Measurements from ENCODE around the gene HMG20B.

The HMG20B gene

GRCh38 chr19:3538258-3538929 is 34.4 kb upstream of the HMG20B start:
- no peak overlapping the region for H2AFZ ChIP-seq (ENCODE audit: low read depth)
- TF ChIP-seq, protein P1, sequence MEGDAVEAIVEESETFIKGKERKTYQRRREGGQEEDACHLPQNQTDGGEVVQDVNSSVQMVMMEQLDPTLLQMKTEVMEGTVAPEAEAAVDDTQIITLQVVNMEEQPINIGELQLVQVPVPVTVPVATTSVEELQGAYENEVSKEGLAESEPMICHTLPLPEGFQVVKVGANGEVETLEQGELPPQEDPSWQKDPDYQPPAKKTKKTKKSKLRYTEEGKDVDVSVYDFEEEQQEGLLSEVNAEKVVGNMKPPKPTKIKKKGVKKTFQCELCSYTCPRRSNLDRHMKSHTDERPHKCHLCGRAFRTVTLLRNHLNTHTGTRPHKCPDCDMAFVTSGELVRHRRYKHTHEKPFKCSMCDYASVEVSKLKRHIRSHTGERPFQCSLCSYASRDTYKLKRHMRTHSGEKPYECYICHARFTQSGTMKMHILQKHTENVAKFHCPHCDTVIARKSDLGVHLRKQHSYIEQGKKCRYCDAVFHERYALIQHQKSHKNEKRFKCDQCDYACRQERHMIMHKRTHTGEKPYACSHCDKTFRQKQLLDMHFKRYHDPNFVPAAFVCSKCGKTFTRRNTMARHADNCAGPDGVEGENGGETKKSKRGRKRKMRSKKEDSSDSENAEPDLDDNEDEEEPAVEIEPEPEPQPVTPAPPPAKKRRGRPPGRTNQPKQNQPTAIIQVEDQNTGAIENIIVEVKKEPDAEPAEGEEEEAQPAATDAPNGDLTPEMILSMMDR (conservative IDR thresholded peaks at IDR 0.05; ENCODE audit: low read depth, low read length) = no peak
- no peaks in the 10 kb centered on the region for H3K27me3 ChIP-seq (ENCODE audit: insufficient read depth, low read depth)
- H3K36me3 ChIP-seq (ENCODE audit: insufficient read depth) = no peaks in the 10 kb centered on the region
- no peak overlapping the region for H3K9ac ChIP-seq
- H3K4me1 ChIP-seq (ENCODE audit: low read depth, poor library complexity, severe bottlenecking) = no peaks in the 10 kb centered on the region
- H3K27ac ChIP-seq = no peak overlapping the region
- no peaks in the 10 kb centered on the region for H4K20me1 ChIP-seq (ENCODE audit: insufficient read depth)
- H3K79me2 ChIP-seq (ENCODE audit: insufficient read depth, low read depth) = no peaks in the 10 kb centered on the region
- H3K4me3 ChIP-seq (IDR thresholded peaks at IDR 0.05; ENCODE audit: insufficient read depth, low read depth, low read length) = no peak overlapping the region
- H3K4me2 ChIP-seq = no peak overlapping the region

GRCh38 chr19:3538965-3539755 is 33.6 kb upstream of the HMG20B start, which contains the start of gene TEKTIP1:
TEKTIP1 (plus strand) TSS chr19:3539174; CDS start chr19:3539178, 4 bp downstream.
- no peak within 1 kb of the TSS for H3K4me3 ChIP-seq (IDR thresholded peaks at IDR 0.05; ENCODE audit: insufficient read depth, low read depth, low read length)
- H2AFZ ChIP-seq (ENCODE audit: low read depth) = no peak within 1 kb of the TSS
- no peak within 1 kb of the TSS for H3K9ac ChIP-seq
- no peaks in the 10 kb centered on the region for H3K36me3 ChIP-seq (ENCODE audit: insufficient read depth)
- no peaks in the 10 kb centered on the region for H3K4me1 ChIP-seq (ENCODE audit: low read depth, poor library complexity, severe bottlenecking)
- no peaks in the 10 kb centered on the region for H3K27me3 ChIP-seq (ENCODE audit: insufficient read depth, low read depth)
- no peak within 1 kb of the TSS for H3K4me2 ChIP-seq
- no peak within 1 kb of the TSS for H3K27ac ChIP-seq
- TF ChIP-seq, protein P1 (conservative IDR thresholded peaks at IDR 0.05; ENCODE audit: low read depth, low read length) = no peak
- no peaks in the 10 kb centered on the region for H3K79me2 ChIP-seq (ENCODE audit: insufficient read depth, low read depth)
- H4K20me1 ChIP-seq (ENCODE audit: insufficient read depth) = no peaks in the 10 kb centered on the region

GRCh38 chr19:3539756-3540118 is 33.0 kb upstream of the HMG20B start:
- H3K9ac ChIP-seq = no peak overlapping the region
- H3K36me3 ChIP-seq (ENCODE audit: insufficient read depth) = no peaks in the 10 kb centered on the region
- H3K27ac ChIP-seq = no peak overlapping the region
- H2AFZ ChIP-seq (ENCODE audit: low read depth) = no peak overlapping the region
- H3K4me2 ChIP-seq = no peak overlapping the region
- no peaks in the 10 kb centered on the region for H3K27me3 ChIP-seq (ENCODE audit: insufficient read depth, low read depth)
- TF ChIP-seq, protein P1 (conservative IDR thresholded peaks at IDR 0.05; ENCODE audit: low read depth, low read length) = no peak
- H3K79me2 ChIP-seq (ENCODE audit: insufficient read depth, low read depth) = no peaks in the 10 kb centered on the region
- no peaks in the 10 kb centered on the region for H4K20me1 ChIP-seq (ENCODE audit: insufficient read depth)
- H3K4me3 ChIP-seq (IDR thresholded peaks at IDR 0.05; ENCODE audit: insufficient read depth, low read depth, low read length) = no peak overlapping the region
- no peaks in the 10 kb centered on the region for H3K4me1 ChIP-seq (ENCODE audit: low read depth, poor library complexity, severe bottlenecking)

DNA sequence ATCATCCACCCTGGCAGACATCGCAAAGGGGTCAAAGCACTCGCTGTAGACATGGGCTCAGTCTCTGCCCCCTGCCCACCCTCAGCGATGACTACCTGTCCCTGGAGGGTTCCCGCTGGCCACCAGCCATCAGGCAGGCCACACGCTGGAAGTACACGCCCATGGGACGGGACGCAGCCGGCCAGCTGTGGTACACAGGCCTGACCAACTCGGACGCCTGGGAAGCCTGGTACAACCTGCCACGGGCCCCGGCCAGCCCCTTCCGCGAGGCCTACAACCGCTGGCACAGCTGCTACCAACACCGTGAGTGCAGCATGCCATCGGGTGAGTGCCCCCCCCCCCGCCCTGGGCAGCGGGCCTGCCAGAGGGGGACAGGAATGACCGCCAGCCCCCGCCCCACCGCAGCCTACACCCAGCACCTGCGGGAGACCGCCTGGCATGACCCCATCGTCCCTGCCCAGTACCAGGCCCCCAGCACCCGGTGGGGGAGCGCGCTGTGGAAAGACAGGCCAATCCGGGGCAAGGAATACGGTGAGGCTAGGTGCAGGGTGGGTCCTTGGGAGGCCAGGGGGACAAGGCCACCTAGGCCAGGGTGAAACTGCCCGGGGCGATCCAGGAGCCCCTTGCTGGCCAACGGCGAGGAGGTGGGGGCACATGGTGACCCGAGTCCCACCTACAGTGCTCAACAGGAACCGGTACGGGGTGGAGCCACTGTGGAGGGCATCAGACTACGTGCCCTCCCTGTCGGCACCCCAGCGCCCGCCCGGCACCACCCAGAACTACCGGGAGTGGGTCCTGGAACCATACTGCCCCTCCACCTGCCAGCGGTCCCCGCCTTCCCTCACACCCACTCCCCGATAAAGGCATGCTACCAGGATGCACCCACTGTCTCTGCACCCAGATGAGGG is 29.3 kb upstream of the HMG20B start:
- Histone ChIP-seq H4K20me1 (ENCODE audit: insufficient read depth) (no peaks in the 10 kb centered on the region), H3K4me3 (IDR thresholded peaks at IDR 0.05; ENCODE audit: insufficient read depth, low read depth, low read length) (no peak overlapping the region), H3K4me2 (no peak overlapping the region), H2AFZ (ENCODE audit: low read depth) (no peak overlapping the region), H3K27ac (no peak overlapping the region), H3K79me2 (ENCODE audit: insufficient read depth, low read depth) (no peaks in the 10 kb centered on the region), H3K36me3 (ENCODE audit: insufficient read depth) (no peaks in the 10 kb centered on the region), H3K27me3 (ENCODE audit: insufficient read depth, low read depth) (no peaks in the 10 kb centered on the region), H3K4me1 (ENCODE audit: low read depth, poor library complexity, severe bottlenecking) (no peaks in the 10 kb centered on the region), H3K9ac (no peak overlapping the region)
- TF ChIP-seq, protein P1 (conservative IDR thresholded peaks at IDR 0.05; ENCODE audit: low read depth, low read length) = no peak

Measured in KMS-11 (cell line).